Neural cell (in vitro differentiated cells): ENCODE measurements around the gene ZNF787. TPM values are rescaled to one million over a fixed set of nuclear protein-coding genes. Genes with fewer than 3 reads are reported as not detected.

Source experiments
- H2AFZ ChIP-seq: fragments of 200-600, 300-800 bp; sonication (generic), shearing (Covaris generic); 2 replicates; pipeline ENCODE4 v1.6.0; 2014; ENCODE audit warnings: low read depth, mild to moderate bottlenecking, antibody characterized with exemption, low read length, moderate library complexity
- H3F3A ChIP-seq: fragments of 200-600 bp; shearing (Covaris generic); 2 replicates; pipeline ENCODE4 v1.6.1; 2016; ENCODE audit warnings: mild to moderate bottlenecking, moderate library complexity, mixed read lengths, antibody characterized with exemption, low read length; ENCODE audit not compliant: insufficient read depth, poor library complexity, severe bottlenecking
- H3K27ac ChIP-seq: fragments of 200-600, 300-800 bp; sonication (generic), shearing (Covaris generic); 2 replicates; pipeline ENCODE4 v1.5.1; 2014; ENCODE audit warnings: mild to moderate bottlenecking, low read length, moderate library complexity
- H3K27me3 ChIP-seq: fragments of 300-800, 200-600 bp; sonication (generic), shearing (Covaris generic); 2 replicates; pipeline ENCODE4 v1.6.0; 2014; ENCODE audit warnings: mild to moderate bottlenecking, low read depth, low read length, moderate library complexity; ENCODE audit not compliant: insufficient read depth
- H3K36me3 ChIP-seq: fragments of 300-800, 200-600 bp; sonication (generic), shearing (Covaris generic); 2 replicates; pipeline ENCODE4 v1.5.1; 2014; ENCODE audit warnings: mild to moderate bottlenecking, antibody characterized with exemption, low read length, moderate library complexity; ENCODE audit not compliant: insufficient read depth
- H3K4me2 ChIP-seq: fragments of 300-800, 200-600 bp; sonication (generic), shearing (Covaris generic); 2 replicates; pipeline ENCODE4 v1.6.0; 2014; ENCODE audit warnings: mild to moderate bottlenecking, low read length
- H3K4me3 ChIP-seq: fragments of 300-800, 200-600 bp; sonication (generic), shearing (Covaris generic); 2 replicates; pipeline ENCODE4 v1.5.1; 2014; ENCODE audit warnings: mild to moderate bottlenecking, low read length, moderate library complexity
- H3K79me2 ChIP-seq: fragments of 200-600 bp; shearing (Covaris generic); replicated peaks from 2 replicates; pipeline ENCODE4 v1.6.0; 2014; ENCODE audit warnings: mild to moderate bottlenecking, low read length, moderate library complexity; ENCODE audit not compliant: insufficient read depth
- H3K9ac ChIP-seq: fragments of 300-800, 200-600 bp; sonication (generic), shearing (Covaris generic); 2 replicates; pipeline ENCODE4 v1.6.1; 2016; ENCODE audit warnings: mild to moderate bottlenecking, low read length, mixed read lengths
- H3K9me2 ChIP-seq: fragments of 200-600 bp; shearing (Covaris generic); 2 replicates; pipeline ENCODE4 v1.6.1; 2016; ENCODE audit warnings: mild to moderate bottlenecking, low read length, mixed read lengths; ENCODE audit not compliant: insufficient read depth
- H3K9me3 ChIP-seq: fragments of 200-600, 300-800 bp; sonication (generic), shearing (Covaris generic); 2 replicates; pipeline ENCODE4 v1.6.1; 2016; ENCODE audit warnings: mild to moderate bottlenecking, mixed run types, low read length, moderate library complexity, mixed read lengths
- H4K20me1 ChIP-seq: fragments of 200-600 bp; shearing (Covaris generic); 2 replicates; pipeline ENCODE4 v1.6.1; 2016; ENCODE audit warnings: mild to moderate bottlenecking, mixed run types; ENCODE audit not compliant: insufficient read depth
- CTCF ChIP-seq: fragments of 450-650 bp; IDR thresholded peaks from 2 replicates; pipeline ENCODE4 v1.5.1; 2014; ENCODE audit warnings: antibody characterized with exemption, mild to moderate bottlenecking, moderate library complexity; ENCODE audit not compliant: poor library complexity, severe bottlenecking
- EP300 ChIP-seq: fragments of 450-650 bp; conservative IDR thresholded peaks from 2 replicates; pipeline ENCODE4 v1.6.1; 2014; ENCODE audit warnings: antibody characterized with exemption, mild to moderate bottlenecking, moderate library complexity; ENCODE audit not compliant: poor library complexity, severe bottlenecking
- EZH2 ChIP-seq: fragments of 200-600, 300-800 bp; shearing (Covaris generic), sonication (generic); IDR thresholded peaks from 2 replicates; pipeline ENCODE4 v1.6.1; 2014; ENCODE audit warnings: antibody characterized with exemption, low read length, borderline replicate concordance, mild to moderate bottlenecking; ENCODE audit not compliant: insufficient read depth, poor library complexity, severe bottlenecking
- MXI1 ChIP-seq: fragments of 450-650 bp; conservative IDR thresholded peaks from 2 replicates; pipeline ENCODE4 v1.6.1; 2014; ENCODE audit warnings: antibody characterized with exemption, mild to moderate bottlenecking; ENCODE audit not compliant: poor library complexity, severe bottlenecking
- POLR2AphosphoS5 ChIP-seq: IDR thresholded peaks from 2 replicates; pipeline ENCODE4 v1.6.1; 2012
- RAD21 ChIP-seq: fragments of 450-650 bp; conservative IDR thresholded peaks from 2 replicates; pipeline ENCODE4 v1.6.1; 2014; ENCODE audit warnings: antibody characterized with exemption, mild to moderate bottlenecking, moderate library complexity
- REST ChIP-seq: IDR thresholded peaks from 2 replicates; pipeline ENCODE4 v1.6.1; 2012; ENCODE audit warnings: borderline replicate concordance
- SMC3 ChIP-seq: fragments of 450-650 bp; conservative IDR thresholded peaks from 2 replicates; pipeline ENCODE4 v1.6.1; 2014; ENCODE audit warnings: antibody characterized with exemption, mild to moderate bottlenecking, moderate library complexity; ENCODE audit not compliant: poor library complexity
- TAF1 ChIP-seq: IDR thresholded peaks from 2 replicates; pipeline ENCODE4 v1.6.1; 2012; ENCODE audit warnings: low read depth
- polyA plus RNA-seq: library from polyadenylated mRNA; depleted of rRNA; stranded (reverse); fragments of >200 nt; gene quantifications from 2 replicates; pipeline ENCODE4 v1.2.3, GENCODE V29; 2014

ZNF787 gene
- polyA plus RNA-seq, 1 donor from 2014 or later: 11.4 TPM

DNA sequence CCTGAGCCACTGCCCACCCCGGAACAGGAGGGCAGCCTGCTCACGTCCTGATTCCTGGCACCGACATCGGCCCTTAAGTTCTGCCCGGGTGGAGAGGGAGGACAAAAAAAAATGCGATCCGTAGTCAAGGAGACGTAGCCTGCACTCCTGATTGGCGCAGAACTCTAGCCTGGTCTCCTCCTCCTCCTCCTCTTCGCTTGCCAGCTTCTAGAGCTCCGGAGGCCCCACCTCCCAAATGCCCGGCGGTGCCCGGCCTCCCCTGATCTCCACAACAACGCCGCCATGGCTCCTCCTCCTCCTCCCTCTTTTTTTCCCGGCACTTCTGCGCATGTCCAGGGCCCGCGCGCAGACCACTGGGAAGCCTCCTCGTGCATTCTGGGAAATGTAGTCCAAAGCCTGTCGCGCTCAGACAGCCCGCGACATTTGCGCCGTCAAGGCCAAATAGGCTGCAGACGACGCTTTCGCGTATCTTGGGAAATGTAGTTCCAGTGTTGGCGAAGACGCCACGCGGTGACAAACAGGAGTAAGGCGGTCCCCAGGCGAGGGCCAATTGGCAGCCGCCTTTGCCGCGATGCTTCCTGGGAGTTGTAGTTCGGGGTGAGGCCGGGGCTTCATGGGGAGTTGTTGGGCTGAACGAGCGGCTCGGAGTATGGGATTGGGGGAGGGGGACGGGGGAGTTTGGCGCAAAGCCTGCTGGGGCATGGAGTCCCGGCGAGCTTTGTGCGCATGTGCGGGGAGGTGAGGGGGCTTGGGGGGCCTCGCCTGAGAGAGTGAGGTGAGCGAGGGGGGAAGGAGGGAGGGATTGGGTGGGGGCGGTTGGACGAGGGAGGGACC lies 19.7 kb upstream of the ZNF787 start, which contains the start of gene ZNF444:
ZNF444 (plus strand) TSS at position 705 of the 834 bp plus-strand sequence. CDS start 5,625 bp downstream, outside the sequence.
- no peaks in the 10 kb centered on the region for H3F3A ChIP-seq
- no peaks in the 10 kb centered on the region for H4K20me1 ChIP-seq
- peak within 1 kb of the TSS; percentile 93 for H2AFZ ChIP-seq
- no peaks in the 10 kb centered on the region for H3K27me3 ChIP-seq
- peak; percentile 44 for TF ChIP-seq CTCF
- peak; percentile 94 for TF ChIP-seq POLR2AphosphoS5
- peak; percentile 46 for TF ChIP-seq TAF1
- peak; percentile 54 for TF ChIP-seq REST
- TF ChIP-seq SMC3: peak; percentile 31
- TF ChIP-seq MXI1: peak; percentile 73
- TF ChIP-seq RAD21: peak; percentile 19
- peak; percentile 78 for TF ChIP-seq EP300
- no peak for TF ChIP-seq EZH2
- peak within 1 kb of the TSS; percentile 76 for H3K4me2 ChIP-seq
- H3K4me3 ChIP-seq: peak within 1 kb of the TSS; percentile 72
- H3K9me2 ChIP-seq: no peaks in the 10 kb centered on the region
- peaks cover 14% of the 10 kb centered on the region for H3K79me2 ChIP-seq
- peak within 1 kb of the TSS; percentile 81 for H3K9ac ChIP-seq
- no peaks in the 10 kb centered on the region for H3K9me3 ChIP-seq
- peak within 1 kb of the TSS; percentile 86 for H3K27ac ChIP-seq
- H3K36me3 ChIP-seq: no peaks in the 10 kb centered on the region

- H3K9me3 ChIP-seq: no peaks in the 10 kb centered on the region
- H3K27ac ChIP-seq: peak overlapping the region; percentile 86
- peak overlapping the region; percentile 72 for H3K4me3 ChIP-seq
- H3K9me2 ChIP-seq: no peaks in the 10 kb centered on the region
- H2AFZ ChIP-seq: peak overlapping the region; percentile 93
- H3K27me3 ChIP-seq: no peaks in the 10 kb centered on the region
- peaks cover 14% of the 10 kb centered on the region for H3K79me2 ChIP-seq
- H4K20me1 ChIP-seq: no peaks in the 10 kb centered on the region
- peak overlapping the region; percentile 81 for H3K9ac ChIP-seq
- H3K36me3 ChIP-seq: no peaks in the 10 kb centered on the region
- H3F3A ChIP-seq: no peaks in the 10 kb centered on the region
- TF ChIP-seq POLR2AphosphoS5: no peak
- TF ChIP-seq CTCF: no peak
- no peak for TF ChIP-seq REST
- no peak for TF ChIP-seq TAF1
- no peak for TF ChIP-seq EZH2
- no peak for TF ChIP-seq RAD21
- no peak for TF ChIP-seq EP300
- no peak for TF ChIP-seq MXI1
- no peak for TF ChIP-seq SMC3
- H3K4me2 ChIP-seq: peak overlapping the region; percentile 11
These were observed 18.9 kb upstream of the ZNF787 start for GRCh38 chr19:56139847-56140582.
